ENCODE data around the gene TAF11L2.
"Not testable (repeated sequence)": the region's sequence is repeated elsewhere in the genome, so short reads cannot be mapped to it uniquely, and the experiment has no call there.

The TAF11L2 gene

GRCh38 chr5:17497931-17498330 lies at the start of gene TAF11L2:
Gene TAF11L2, plus strand, starts transcription at chr5:17498231.
- DNase-seq (ENCODE audit: low spot score) = not testable (repeated sequence)

GRCh38 chr5:17448877-17449276 lies 49.2 kb upstream of the TAF11L2 start:
- no peak for DNase-seq (ENCODE audit: low spot score)

- no peak for DNase-seq (ENCODE audit: low spot score)
Observed at GRCh38 chr5:17452936-17453335, 45.1 kb upstream of the TAF11L2 start.

- no peak for DNase-seq (ENCODE audit: low spot score)
Observed at GRCh38 chr5:17455942-17456341, 42.1 kb upstream of the TAF11L2 start.

- no peak for DNase-seq (ENCODE audit: low spot score)
Observed at GRCh38 chr5:17461793-17462192, 36.2 kb upstream of the TAF11L2 start.

GRCh38 chr5:17463653-17464052 lies 34.4 kb upstream of the TAF11L2 start:
- no peak for DNase-seq (ENCODE audit: low spot score)

GRCh38 chr5:17470064-17470463 lies 28.0 kb upstream of the TAF11L2 start:
- DNase-seq (ENCODE audit: low spot score) = no peak

- DNase-seq (ENCODE audit: low spot score) = not testable (repeated sequence)
Observed at GRCh38 chr5:17475064-17475463, 23.0 kb upstream of the TAF11L2 start.

- no peak for DNase-seq (ENCODE audit: low spot score)
Observed at GRCh38 chr5:17477043-17477442, 21.0 kb upstream of the TAF11L2 start.

GRCh38 chr5:17477573-17478265 lies 20.3 kb upstream of the TAF11L2 start:
- no peak for DNase-seq (ENCODE audit: low spot score)

GRCh38 chr5:17481378-17481777 lies 16.7 kb upstream of the TAF11L2 start:
- no peak for DNase-seq (ENCODE audit: low spot score)

- DNase-seq (ENCODE audit: low spot score) = no peak
Observed at GRCh38 chr5:17482790-17483189, 15.2 kb upstream of the TAF11L2 start.

- DNase-seq (ENCODE audit: low spot score) = not testable (repeated sequence)
Observed at GRCh38 chr5:17486464-17487173, 11.4 kb upstream of the TAF11L2 start.

GRCh38 chr5:17487174-17487512 lies 10.9 kb upstream of the TAF11L2 start:
- no peak for DNase-seq (ENCODE audit: low spot score)

GRCh38 chr5:17491257-17491656 lies 6.8 kb upstream of the TAF11L2 start:
- DNase-seq (ENCODE audit: low spot score) = not testable (repeated sequence)

GRCh38 chr5:17492770-17493169 lies 5.3 kb upstream of the TAF11L2 start:
- DNase-seq (ENCODE audit: low spot score) = no peak

GRCh38 chr5:17497446-17497845 lies 585 bp upstream of the TAF11L2 start:
- DNase-seq (ENCODE audit: low spot score) = no peak

- no peak for DNase-seq (ENCODE audit: low spot score)
Observed at GRCh38 chr5:17511775-17512325, 13.8 kb downstream of the TAF11L2 start.

- DNase-seq (ENCODE audit: low spot score) = not testable (repeated sequence)
Observed at GRCh38 chr5:17517526-17517925, 19.5 kb downstream of the TAF11L2 start.

GRCh38 chr5:17518067-17518466 lies 20.0 kb downstream of the TAF11L2 start, which contains the start of gene TAF11L3:
Gene TAF11L3, plus strand, starts transcription at chr5:17518367.
- DNase-seq (ENCODE audit: low spot score) = not testable (repeated sequence)

GRCh38 chr5:17519508-17519907 lies 21.5 kb downstream of the TAF11L2 start:
- not testable (repeated sequence) for DNase-seq (ENCODE audit: low spot score)

GRCh38 chr5:17521501-17521900 lies 23.5 kb downstream of the TAF11L2 start, which contains the start of gene TAF11L4:
Gene TAF11L4, plus strand, starts transcription at chr5:17521801.
- DNase-seq (ENCODE audit: low spot score) = not testable (repeated sequence)

- not testable (repeated sequence) for DNase-seq (ENCODE audit: low spot score)
Observed at GRCh38 chr5:17524935-17525334, 26.9 kb downstream of the TAF11L2 start, which contains the start of gene TAF11L5. Gene TAF11L5, plus strand, starts transcription at chr5:17525235.
